IPS-18a (cell line): ENCODE results near the gene LPCAT1.
"Not testable (repeated sequence)": the region's sequence is repeated elsewhere in the genome, so short reads cannot be mapped to it uniquely, and the experiment has no call there.

Experiments
- H3K27ac ChIP-seq: one replicate; pipeline ENCODE4 v1.5.1; 2013; ENCODE audit warnings: low read length
- H3K27me3 ChIP-seq: one replicate; pipeline ENCODE4 v1.6.1; 2013; ENCODE audit warnings: mild to moderate bottlenecking, low read length; ENCODE audit not compliant: control insufficient read depth, insufficient read depth
- H3K36me3 ChIP-seq: one replicate; pipeline ENCODE4 v1.6.1; 2013; ENCODE audit warnings: low read depth, low read length; ENCODE audit not compliant: control insufficient read depth
- H3K4me1 ChIP-seq: one replicate; pipeline ENCODE4 v1.6.1; 2013; ENCODE audit warnings: low read depth, low read length; ENCODE audit not compliant: control insufficient read depth
- H3K4me3 ChIP-seq: one replicate; pipeline ENCODE4 v1.5.1; 2013; ENCODE audit warnings: low read length
- H3K9ac ChIP-seq: one replicate; pipeline ENCODE4 v1.6.1; 2013; ENCODE audit warnings: mild to moderate bottlenecking, low read length, moderate library complexity
- H3K9me3 ChIP-seq: one replicate; pipeline ENCODE4 v1.6.1; 2013; ENCODE audit warnings: low read depth, low read length; ENCODE audit not compliant: control insufficient read depth

LPCAT1 gene

GRCh38 chr5:1507457-1507856, 16.3 kb downstream of the LPCAT1 start:
- H3K27me3 ChIP-seq = no peaks in the 10 kb centered on the region
- H3K4me1 ChIP-seq = peaks cover 24% of the 10 kb centered on the region
- no peak overlapping the region for H3K27ac ChIP-seq

GRCh38 chr5:1507014-1507375, 16.8 kb downstream of the LPCAT1 start:
- Histone ChIP-seq H3K4me1 (peaks cover 23% of the 10 kb centered on the region), H3K4me3 (no peak overlapping the region), H3K9me3 (no peaks in the 10 kb centered on the region), H3K27me3 (no peaks in the 10 kb centered on the region), H3K9ac (no peak overlapping the region), H3K36me3 (peaks cover 10% of the 10 kb centered on the region), H3K27ac (no peak overlapping the region)

More at GRCh38 chr5:1507457-1507856, 16.3 kb downstream of the LPCAT1 start:
- Histone ChIP-seq H3K9me3 (no peaks in the 10 kb centered on the region), H3K4me3 (no peak overlapping the region), H3K36me3 (peaks cover 13% of the 10 kb centered on the region), H3K9ac (no peak overlapping the region)

- Histone ChIP-seq H3K4me3 (no peak overlapping the region), H3K27me3 (no peaks in the 10 kb centered on the region), H3K4me1 (peaks cover 17% of the 10 kb centered on the region), H3K9me3 (no peaks in the 10 kb centered on the region), H3K9ac (no peak overlapping the region), H3K27ac (no peak overlapping the region), H3K36me3 (peaks cover 10% of the 10 kb centered on the region)
These were observed 17.3 kb downstream of the LPCAT1 start for GRCh38 chr5:1506242-1507013.

GRCh38 chr5:1505506-1506241, 18.1 kb downstream of the LPCAT1 start:
- Histone ChIP-seq H3K9ac (no peak overlapping the region), H3K36me3 (peaks cover 5% of the 10 kb centered on the region), H3K9me3 (no peaks in the 10 kb centered on the region), H3K4me1 (peaks cover 17% of the 10 kb centered on the region), H3K27me3 (no peaks in the 10 kb centered on the region), H3K27ac (no peak overlapping the region), H3K4me3 (no peak overlapping the region)

GRCh38 chr5:1505089-1505488, 18.7 kb downstream of the LPCAT1 start:
- not testable (repeated sequence) for H3K4me3 ChIP-seq, H3K27me3 ChIP-seq, H3K27ac ChIP-seq, H3K36me3 ChIP-seq, H3K9me3 ChIP-seq, H3K9ac ChIP-seq
- H3K4me1 ChIP-seq = peaks cover 17% of the 10 kb centered on the region

- Histone ChIP-seq H3K36me3 (peaks cover 8% of the 10 kb centered on the region), H3K4me1 (peaks cover 17% of the 10 kb centered on the region), H3K9me3 (no peaks in the 10 kb centered on the region), H3K4me3 (no peak overlapping the region), H3K9ac (no peak overlapping the region), H3K27me3 (no peaks in the 10 kb centered on the region), H3K27ac (no peak overlapping the region)
These were observed 19.1 kb downstream of the LPCAT1 start for GRCh38 chr5:1504617-1505016.

- peaks cover 17% of the 10 kb centered on the region for H3K4me1 ChIP-seq
- H3K36me3 ChIP-seq = peaks cover 8% of the 10 kb centered on the region
- H3K27me3 ChIP-seq = no peaks in the 10 kb centered on the region
- H3K9me3 ChIP-seq = no peaks in the 10 kb centered on the region
- H3K9ac ChIP-seq = no peak overlapping the region
- no peak overlapping the region for H3K27ac ChIP-seq
- no peak overlapping the region for H3K4me3 ChIP-seq
These were observed 19.6 kb downstream of the LPCAT1 start for GRCh38 chr5:1504069-1504595.

- peaks cover 17% of the 10 kb centered on the region for H3K4me1 ChIP-seq
- H3K9ac ChIP-seq = no peak overlapping the region
- H3K36me3 ChIP-seq = peaks cover 13% of the 10 kb centered on the region
These were observed 20.3 kb downstream of the LPCAT1 start for GRCh38 chr5:1503241-1504068.

GRCh38 chr5:1502737-1503120, 21.0 kb downstream of the LPCAT1 start:
- Histone ChIP-seq H3K27ac (no peak overlapping the region), H3K36me3 (peaks cover 20% of the 10 kb centered on the region), H3K9me3 (no peaks in the 10 kb centered on the region), H3K27me3 (no peaks in the 10 kb centered on the region), H3K4me3 (no peak overlapping the region), H3K4me1 (peaks cover 17% of the 10 kb centered on the region), H3K9ac (no peak overlapping the region)

More at GRCh38 chr5:1503241-1504068, 20.3 kb downstream of the LPCAT1 start:
- H3K27ac ChIP-seq = no peak overlapping the region
- no peak overlapping the region for H3K4me3 ChIP-seq
- no peaks in the 10 kb centered on the region for H3K27me3 ChIP-seq
- H3K9me3 ChIP-seq = no peaks in the 10 kb centered on the region

GRCh38 chr5:1502046-1502736, 21.6 kb downstream of the LPCAT1 start:
- H3K27ac ChIP-seq = no peak overlapping the region
- peaks cover 17% of the 10 kb centered on the region for H3K4me1 ChIP-seq
- no peak overlapping the region for H3K9ac ChIP-seq
- H3K9me3 ChIP-seq = no peaks in the 10 kb centered on the region
- H3K36me3 ChIP-seq = peaks cover 22% of the 10 kb centered on the region
- no peak overlapping the region for H3K4me3 ChIP-seq
- no peaks in the 10 kb centered on the region for H3K27me3 ChIP-seq
